Measurements from ENCODE around the gene PRSS22. TPM values are rescaled to one million over a fixed set of nuclear protein-coding genes. Genes with fewer than 3 reads are reported as not detected.

The PRSS22 gene
- total RNA-seq, 2 donors from 2014 or later: 18.6 to 30.9 TPM

DNA sequence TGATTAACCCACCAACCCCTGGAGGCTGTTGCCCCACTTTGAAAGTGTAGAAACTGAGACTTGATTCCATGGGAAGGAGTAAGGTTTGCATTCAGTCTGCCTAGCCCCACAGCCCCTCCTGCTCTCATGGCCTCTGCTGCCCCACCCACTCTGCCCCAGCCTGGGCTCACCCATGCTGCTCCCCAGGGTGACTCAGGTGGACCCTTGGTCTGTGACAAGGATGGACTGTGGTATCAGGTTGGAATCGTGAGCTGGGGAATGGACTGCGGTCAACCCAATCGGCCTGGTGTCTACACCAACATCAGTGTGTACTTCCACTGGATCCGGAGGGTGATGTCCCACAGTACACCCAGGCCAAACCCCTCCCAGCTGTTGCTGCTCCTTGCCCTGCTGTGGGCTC is 53.2 kb downstream of the PRSS22 start:
- TF ChIP-seq POLR2A (IDR thresholded peaks at IDR 0.05): no peak
- no peak for TF ChIP-seq POLR2AphosphoS5 (IDR thresholded peaks at IDR 0.05)
- TF ChIP-seq, protein P1, sequence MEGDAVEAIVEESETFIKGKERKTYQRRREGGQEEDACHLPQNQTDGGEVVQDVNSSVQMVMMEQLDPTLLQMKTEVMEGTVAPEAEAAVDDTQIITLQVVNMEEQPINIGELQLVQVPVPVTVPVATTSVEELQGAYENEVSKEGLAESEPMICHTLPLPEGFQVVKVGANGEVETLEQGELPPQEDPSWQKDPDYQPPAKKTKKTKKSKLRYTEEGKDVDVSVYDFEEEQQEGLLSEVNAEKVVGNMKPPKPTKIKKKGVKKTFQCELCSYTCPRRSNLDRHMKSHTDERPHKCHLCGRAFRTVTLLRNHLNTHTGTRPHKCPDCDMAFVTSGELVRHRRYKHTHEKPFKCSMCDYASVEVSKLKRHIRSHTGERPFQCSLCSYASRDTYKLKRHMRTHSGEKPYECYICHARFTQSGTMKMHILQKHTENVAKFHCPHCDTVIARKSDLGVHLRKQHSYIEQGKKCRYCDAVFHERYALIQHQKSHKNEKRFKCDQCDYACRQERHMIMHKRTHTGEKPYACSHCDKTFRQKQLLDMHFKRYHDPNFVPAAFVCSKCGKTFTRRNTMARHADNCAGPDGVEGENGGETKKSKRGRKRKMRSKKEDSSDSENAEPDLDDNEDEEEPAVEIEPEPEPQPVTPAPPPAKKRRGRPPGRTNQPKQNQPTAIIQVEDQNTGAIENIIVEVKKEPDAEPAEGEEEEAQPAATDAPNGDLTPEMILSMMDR (IDR thresholded peaks at IDR 0.05): no peak
- Histone ChIP-seq H3K27ac (no peak overlapping the region), H3K4me1 (replicated peaks) (no peaks in the 10 kb centered on the region), H3K4me3 (no peak overlapping the region), H3K36me3 (no peaks in the 10 kb centered on the region), H3K9me3 (no peaks in the 10 kb centered on the region), H3K27me3 (replicated peaks; ENCODE audit: insufficient read depth) (no peaks in the 10 kb centered on the region)
- DNase-seq (ENCODE audit: low spot score): no peak
- WGBS: 96% methylated on average over 3 of the region's 4 CpGs
- intact Hi-C loops (cut with DNase I): no loop called here

DNA sequence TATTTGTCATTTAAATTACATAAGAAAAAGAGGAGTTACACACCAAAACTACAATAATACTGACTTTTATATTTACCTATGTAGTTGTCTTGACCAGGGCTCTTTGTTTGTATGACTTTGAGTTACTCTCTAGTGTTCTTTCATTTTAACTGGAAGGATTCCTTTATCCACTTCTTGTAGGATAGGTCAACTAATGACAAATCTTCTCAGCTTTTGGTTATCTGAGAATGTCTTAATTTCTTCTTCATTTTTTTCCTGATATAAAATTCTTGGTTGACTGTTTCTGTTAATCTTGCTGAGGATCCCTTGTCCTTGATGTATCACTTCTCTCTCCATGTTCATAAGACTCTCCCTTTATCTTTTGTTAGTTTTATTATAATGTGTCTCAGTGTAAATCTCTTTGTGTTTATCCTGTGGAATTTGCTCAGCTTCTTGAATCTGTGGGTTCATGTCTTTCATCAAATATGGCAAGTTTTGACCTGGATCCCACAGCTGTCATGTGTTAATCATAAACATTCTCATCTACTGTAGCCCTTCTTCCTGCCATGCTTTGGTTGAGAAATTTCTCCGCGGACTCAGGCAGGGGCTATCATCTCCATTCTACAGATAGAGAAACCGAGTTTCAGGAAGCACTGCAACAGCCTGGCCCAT is 54.3 kb downstream of the PRSS22 start:
- DNase-seq (ENCODE audit: low spot score): no peak
- Histone ChIP-seq H3K36me3 (no peaks in the 10 kb centered on the region), H3K4me3 (no peak overlapping the region), H3K27ac (no peak overlapping the region), H3K4me1 (replicated peaks) (no peaks in the 10 kb centered on the region), H3K9me3 (no peaks in the 10 kb centered on the region), H3K27me3 (replicated peaks; ENCODE audit: insufficient read depth) (no peaks in the 10 kb centered on the region)
- intact Hi-C loops (cut with DNase I): no loop called here
- TF ChIP-seq, protein P1 (IDR thresholded peaks at IDR 0.05): no peak
- TF ChIP-seq POLR2A (IDR thresholded peaks at IDR 0.05) (no peak), POLR2AphosphoS5 (IDR thresholded peaks at IDR 0.05) (no peak)
- 73% methylated on average over 3 of the region's 3 CpGs for WGBS

Other genes with a start within 250 kb of the PRSS22 start
- gene KCTD5, start 175.6 kb downstream of the PRSS22 start, total RNA-seq: 10 to 100 TPM; 24.1 to 55.0 TPM
- 1 to 10 TPM; 1.9 to 6.9 TPM for gene PRSS27, start 137.9 kb downstream of the PRSS22 start, total RNA-seq
- 100 to 1,000 TPM; 287 to 714 TPM for gene SRRM2, start 105.5 kb downstream of the PRSS22 start, total RNA-seq
- 100 to 1,000 TPM; 318 to 496 TPM for gene ELOB, start 80.9 kb downstream of the PRSS22 start, total RNA-seq
- gene PRSS33, start 70.6 kb downstream of the PRSS22 start, total RNA-seq: not detected
- gene PRSS41, start 59.7 kb downstream of the PRSS22 start, total RNA-seq: not detected
- gene PRSS21, start 40.9 kb downstream of the PRSS22 start, total RNA-seq: 10 to 100 TPM; 33.5 to 50.6 TPM
- gene ZG16B, start 27.9 kb downstream of the PRSS22 start, total RNA-seq: 100 to 1,000 TPM in 1 of 2 donors, 10 to 100 TPM in 1; 37.1 to 268 TPM
- 100 to 1,000 TPM in 1 of 2 donors, 10 to 100 TPM in 1; 78.8 to 150 TPM for gene FLYWCH2, start 25.0 kb upstream of the PRSS22 start, total RNA-seq
- gene FLYWCH1, start 53.8 kb upstream of the PRSS22 start, total RNA-seq: 10 to 100 TPM; 53.0 to 55.6 TPM
- gene KREMEN2, start 106.1 kb upstream of the PRSS22 start, total RNA-seq: 1 to 10 TPM; 1.4 to 4.0 TPM
- gene PAQR4, start 111.2 kb upstream of the PRSS22 start, total RNA-seq: 10 to 100 TPM in 1 of 2 donors, 1 to 10 TPM in 1; 9.1 to 25.1 TPM
- gene PKMYT1, start 122.3 kb upstream of the PRSS22 start, total RNA-seq: 10 to 100 TPM in 1 of 2 donors, 1 to 10 TPM in 1; 4.1 to 25.5 TPM
- under 1 TPM in 1 of 2 donors, not detected in 1; 0.91 TPM for gene CLDN9, start 154.8 kb upstream of the PRSS22 start, total RNA-seq
- under 1 TPM in 1 of 2 donors, not detected in 1; 0.14 TPM for gene CLDN6, start 160.0 kb upstream of the PRSS22 start, total RNA-seq
- gene TNFRSF12A, start 162.2 kb upstream of the PRSS22 start, total RNA-seq: 10 to 100 TPM; 57.4 to 59.0 TPM
- 10 to 100 TPM; 52.4 to 67.0 TPM for gene HCFC1R1, start 165.8 kb upstream of the PRSS22 start, total RNA-seq
- 10 to 100 TPM; 22.9 to 28.0 TPM for gene THOC6, start 165.9 kb upstream of the PRSS22 start, total RNA-seq
- 10 to 100 TPM; 54.6 to 59.6 TPM for gene BICDL2, start 178.8 kb upstream of the PRSS22 start, total RNA-seq
- 1 to 10 TPM in 1 of 2 donors, under 1 TPM in 1; 0.74 to 1.4 TPM for gene MMP25, start 188.4 kb upstream of the PRSS22 start, total RNA-seq
- 10 to 100 TPM; 13.5 to 33.3 TPM for gene IL32, start 207.5 kb upstream of the PRSS22 start, total RNA-seq
- under 1 TPM in 1 of 2 donors, not detected in 1; 0.57 TPM for gene ZSCAN10, start 241.1 kb upstream of the PRSS22 start, total RNA-seq

All from prostate gland (tissue), 2 donors.